T-cell (primary cell): Measurements from ENCODE around the gene BAZ2B. TPM values are rescaled to one million over a fixed set of nuclear protein-coding genes. Genes with fewer than 3 reads are reported as not detected.

Experiments
- ATAC-seq, 4 experiments: fragments of 200-7000 bp in 3 of 4; fragments of 150-1000 bp in 1 of 4; cut with Tn5 transposase; replicated peaks in 1 of 4; 1 replicate in 3 of 4; 2 replicates in 1 of 4; pipeline ENCODE4 v1.10.0; 2021; ENCODE audit warnings: moderate library complexity in 3 of 4, mild to moderate bottlenecking in 2 of 4, moderate number of reproducible peaks in 1 of 4
- CTCF ChIA-PET, 2 donors: fragments of 300-600 bp; sonication (Branson Sonifier 250); formaldehyde crosslinking; loops; one replicate each; lab custom pipeline; 2022; ENCODE audit warnings: antibody characterized with exemption in 2 of 2; lab: Charles Lee
- POLR2A ChIA-PET, 2 donors: fragments of 300-600 bp; sonication (Branson Sonifier 250); formaldehyde crosslinking; loops; one replicate each; lab custom pipeline; 2022; ENCODE audit warnings: antibody characterized with exemption in 2 of 2; lab: Charles Lee
- DNase-seq, 35 experiments: peaks; one replicate each; pipeline versions ENCODE4 v3.0.0 to v3.0.0-alpha.2; 2013 to 2023
- H3K27ac ChIP-seq: one replicate; pipeline ENCODE4 v1.5.1; 2013; ENCODE audit warnings: low read length
- H3K27me3 ChIP-seq, 2 experiments: replicated peaks in 1 of 2; 1 replicate in 1 of 2; 2 replicates in 1 of 2; pipeline versions ENCODE4 v1.6.1 to v1.7.0; 2013; ENCODE audit warnings: low read length in 1 of 2, mixed read lengths in 1 of 2; ENCODE audit not compliant: control insufficient read depth in 2 of 2, insufficient read depth in 2 of 2; ENCODE audit errors: extremely low read depth in 1 of 2
- H3K36me3 ChIP-seq, 2 donors: 1 replicate in 1 of 2; 2 replicates in 1 of 2; pipeline versions ENCODE4 v1.6.1 to v1.7.0; 2013; ENCODE audit warnings: low read length in 1 of 2; ENCODE audit not compliant: control insufficient read depth in 2 of 2, insufficient read depth in 1 of 2; ENCODE audit errors: extremely low read depth in 1 of 2
- H3K4me1 ChIP-seq, 2 experiments: 1 replicate in 1 of 2; 2 replicates in 1 of 2; pipeline versions ENCODE4 v1.6.1 to v1.7.0; 2013; ENCODE audit warnings: low read length in 2 of 2, mixed read lengths in 1 of 2; ENCODE audit not compliant: insufficient read depth in 2 of 2, control insufficient read depth in 1 of 2; ENCODE audit errors: extremely low read depth in 1 of 2
- H3K4me3 ChIP-seq, 2 donors: 1 replicate in 1 of 2; 2 replicates in 1 of 2; pipeline versions ENCODE4 v1.5.1 to v1.7.0; 2013; ENCODE audit warnings: mild to moderate bottlenecking in 2 of 2, low read length in 1 of 2, moderate library complexity in 1 of 2; ENCODE audit not compliant: control insufficient read depth in 1 of 2; ENCODE audit errors: extremely low read depth in 1 of 2
- H3K9me3 ChIP-seq: 2 replicates; pipeline ENCODE4 v1.7.0; 2013
- H3K27ac Mint-ChIP-seq, 2 donors: one replicate each; pipeline ENCODE4 v1.8.0; 2020 to 2021; ENCODE audit warnings: mild to moderate bottlenecking in 2 of 2, mixed read lengths in 2 of 2
- H3K27me3 Mint-ChIP-seq, 2 donors: one replicate each; pipeline ENCODE4 v1.8.0; 2021 to 2022; ENCODE audit warnings: mixed read lengths in 2 of 2
- H3K36me3 Mint-ChIP-seq: one replicate; pipeline ENCODE4 v1.8.0; 2021; ENCODE audit warnings: mixed read lengths
- H3K4me1 Mint-ChIP-seq, 3 donors: one replicate each; pipeline ENCODE4 v1.8.0; 2020 to 2022; ENCODE audit warnings: mixed read lengths in 3 of 3, mild to moderate bottlenecking in 1 of 3
- H3K4me3 Mint-ChIP-seq, 3 donors: one replicate each; pipeline ENCODE4 v1.8.0; 2020 to 2022; ENCODE audit warnings: mild to moderate bottlenecking in 3 of 3, mixed read lengths in 3 of 3, moderate library complexity in 3 of 3
- H3K9me3 Mint-ChIP-seq, 3 donors: one replicate each; pipeline ENCODE4 v1.8.0; 2020 to 2022; ENCODE audit warnings: mixed read lengths in 3 of 3
- WGBS: methylation state at CpG from one replicate; pipeline ENCODE4 v1.1.5; 2013; ENCODE audit warnings: missing lambda C conversion rate; ENCODE audit not compliant: insufficient coverage; 5-methylcytosine and 5-hydroxymethylcytosine counted together
- total RNA-seq, 35 experiments: library from RNA in 6 of 35; stranded (reverse) in 6 of 35; fragments of 120-200 nt in 1 of 35; gene quantifications; one replicate each; pipeline versions ENCODE4 v1.2.1 to v1.2.4 and lab custom pipeline; 2013 to 2026

BAZ2B gene
- total RNA-seq, 5 donors from 2014 or later (not counting 1 experiment from before 2014, with no cell fraction given): 21.2 to 38.5 (median 27.2) TPM

- WGBS: no CpG with 5 or more reads among the region's 3 CpGs
- H3K36me3 ChIP-seq: no peaks in the 10 kb centered on the region
- peaks cover 2 to 6% of the 10 kb centered on the region in 2 experiments for H3K4me1 ChIP-seq
- Mint-ChIP-seq H3K27me3 (no peaks in the 10 kb centered on the region), H3K4me3 (no peak overlapping the region), H3K36me3 (peaks cover 11% of the 10 kb centered on the region), H3K9me3 (peaks cover 4 to 5% (median 4%) of the 10 kb centered on the region in 3 donors), H3K4me1 (peaks cover 23 to 30% (median 29%) of the 10 kb centered on the region in 3 donors), H3K27ac (no peak overlapping the region)
- H3K27me3 ChIP-seq: no peaks in the 10 kb centered on the region
- CTCF ChIA-PET: no interaction called here
- no peak for ATAC-seq
- no peak for DNase-seq
- H3K4me3 ChIP-seq: no peak overlapping the region
- H3K27ac ChIP-seq: no peak overlapping the region
- no peaks in the 10 kb centered on the region for H3K9me3 ChIP-seq
- POLR2A ChIA-PET: no interaction called here
Measured at GRCh38 chr2:159506202-159506601, 110.1 kb downstream of the BAZ2B start.

GRCh38 chr2:159505196-159505595 is 111.2 kb downstream of the BAZ2B start:
- H3K27ac ChIP-seq: no peak overlapping the region
- Mint-ChIP-seq H3K9me3 (peaks cover 4 to 5% (median 5%) of the 10 kb centered on the region in 3 donors), H3K27ac (no peak overlapping the region), H3K36me3 (peaks cover 13% of the 10 kb centered on the region), H3K4me1 (peaks cover 23 to 30% (median 29%) of the 10 kb centered on the region in 3 donors), H3K4me3 (no peak overlapping the region), H3K27me3 (no peaks in the 10 kb centered on the region)
- CTCF ChIA-PET: no interaction called here
- WGBS: no CpG with 5 or more reads among the region's 1 CpG
- no peak overlapping the region for H3K4me3 ChIP-seq
- ATAC-seq (no peak), DNase-seq (no peak)
- H3K9me3 ChIP-seq: no peaks in the 10 kb centered on the region
- H3K4me1 ChIP-seq: peaks cover 2 to 6% of the 10 kb centered on the region in 2 experiments
- POLR2A ChIA-PET: interaction anchor here in 1 of 2 donors (0.5 kb wide), 1 partner anchor 36 kb away, joined by 4 read pairs; no protein-coding TSS in a partner anchor
- H3K36me3 ChIP-seq: no peaks in the 10 kb centered on the region
- H3K27me3 ChIP-seq: no peaks in the 10 kb centered on the region

- Histone ChIP-seq H3K9me3 (no peaks in the 10 kb centered on the region), H3K4me3 (no peak overlapping the region), H3K27ac (no peak overlapping the region), H3K36me3 (no peaks in the 10 kb centered on the region), H3K27me3 (no peaks in the 10 kb centered on the region), H3K4me1 (peaks cover 0 to 4% of the 10 kb centered on the region in 2 experiments)
- peaks cover 17 to 21% (median 19%) of the 10 kb centered on the region in 3 donors for H3K4me1 Mint-ChIP-seq
- H3K27ac Mint-ChIP-seq: no peak overlapping the region
- no peak for DNase-seq
- POLR2A ChIA-PET: interaction anchor here (0.6 to 0.7 kb wide), 3 partner anchors 67 to 511 kb away, joined by 3 to 8 read pairs (median 7); no protein-coding TSS in a partner anchor
- no peak overlapping the region for H3K4me3 Mint-ChIP-seq
- peaks cover 4 to 11% (median 5%) of the 10 kb centered on the region in 3 donors for H3K9me3 Mint-ChIP-seq
- CTCF ChIA-PET: no interaction called here
- no peaks in the 10 kb centered on the region for H3K27me3 Mint-ChIP-seq
- peaks cover 18% of the 10 kb centered on the region for H3K36me3 Mint-ChIP-seq
- no CpG with 5 or more reads among the region's 1 CpG for WGBS
- ATAC-seq: no peak
Measured at GRCh38 chr2:159501743-159502142, 114.6 kb downstream of the BAZ2B start.

GRCh38 chr2:159497847-159498246 is 118.5 kb downstream of the BAZ2B start:
- Histone ChIP-seq H3K36me3 (no peaks in the 10 kb centered on the region), H3K4me1 (peaks cover 0 to 4% of the 10 kb centered on the region in 2 experiments), H3K4me3 (no peak overlapping the region), H3K27me3 (no peaks in the 10 kb centered on the region), H3K27ac (no peak overlapping the region), H3K9me3 (no peaks in the 10 kb centered on the region)
- Mint-ChIP-seq H3K27me3 (no peaks in the 10 kb centered on the region), H3K27ac (peak overlapping the region; percentile 28 to 79), H3K9me3 (peaks cover 4 to 7% (median 5%) of the 10 kb centered on the region in 3 donors), H3K4me1 (peaks cover 10 to 12% (median 11%) of the 10 kb centered on the region in 3 donors), H3K36me3 (peaks cover 22% of the 10 kb centered on the region), H3K4me3 (no peak overlapping the region)
- no CpG with 5 or more reads among the region's 2 CpGs for WGBS
- peak in 1 of 4 experiments; percentile 29 for ATAC-seq
- DNase-seq: no peak
- CTCF ChIA-PET: no interaction called here
- POLR2A ChIA-PET: interaction anchor here in 1 of 2 donors (0.6 kb wide), 1 partner anchor 118 kb away, joined by 10 read pairs; no protein-coding TSS in a partner anchor

- POLR2A ChIA-PET: no interaction called here
- peaks cover 4 to 7% (median 5%) of the 10 kb centered on the region in 3 donors for H3K9me3 Mint-ChIP-seq
- no peaks in the 10 kb centered on the region for H3K9me3 ChIP-seq
- H3K27ac ChIP-seq: no peak overlapping the region
- CTCF ChIA-PET: no interaction called here
- DNase-seq (no peak), ATAC-seq (no peak)
- H3K4me3 Mint-ChIP-seq: no peak overlapping the region
- peaks cover 10 to 12% (median 11%) of the 10 kb centered on the region in 3 donors for H3K4me1 Mint-ChIP-seq
- H3K36me3 ChIP-seq: no peaks in the 10 kb centered on the region
- H3K36me3 Mint-ChIP-seq: peaks cover 22% of the 10 kb centered on the region
- no peak overlapping the region for H3K4me3 ChIP-seq
- no peaks in the 10 kb centered on the region for H3K27me3 Mint-ChIP-seq
- no peaks in the 10 kb centered on the region for H3K27me3 ChIP-seq
- H3K27ac Mint-ChIP-seq: peak overlapping the region; percentile 62 to 79
- H3K4me1 ChIP-seq: peaks cover 0 to 4% of the 10 kb centered on the region in 2 experiments
Measured at GRCh38 chr2:159497256-159497655, 119.1 kb downstream of the BAZ2B start.

- Histone ChIP-seq H3K4me1 (no peaks in the 10 kb centered on the region), H3K9me3 (no peaks in the 10 kb centered on the region), H3K27me3 (no peaks in the 10 kb centered on the region), H3K27ac (no peak overlapping the region), H3K4me3 (no peak overlapping the region), H3K36me3 (no peaks in the 10 kb centered on the region)
- WGBS: no CpG with 5 or more reads among the region's 2 CpGs
- no peak for DNase-seq
- ChIA-PET POLR2A (no interaction called here), CTCF (no interaction called here)
- ATAC-seq: no peak
- no peak overlapping the region for H3K27ac Mint-ChIP-seq
- peaks cover 21% of the 10 kb centered on the region for H3K36me3 Mint-ChIP-seq
- no peak overlapping the region for H3K4me3 Mint-ChIP-seq
- no peaks in the 10 kb centered on the region for H3K27me3 Mint-ChIP-seq
- peaks cover 4 to 5% (median 5%) of the 10 kb centered on the region in 3 donors for H3K4me1 Mint-ChIP-seq
- peaks cover 0 to 4% (median 0%) of the 10 kb centered on the region in 3 donors for H3K9me3 Mint-ChIP-seq
Measured at GRCh38 chr2:159489476-159489875, 126.9 kb downstream of the BAZ2B start.
